GM19455 (cell line): ENCODE results near the gene TEX48.

Experiments used
- ATAC-seq: cut with Tn5 transposase; IDR thresholded peaks from one replicate; pipeline ENCODE4 v1.9.1; 2021; ENCODE audit not compliant: unreplicated experiment

TEX48 gene

DNA sequence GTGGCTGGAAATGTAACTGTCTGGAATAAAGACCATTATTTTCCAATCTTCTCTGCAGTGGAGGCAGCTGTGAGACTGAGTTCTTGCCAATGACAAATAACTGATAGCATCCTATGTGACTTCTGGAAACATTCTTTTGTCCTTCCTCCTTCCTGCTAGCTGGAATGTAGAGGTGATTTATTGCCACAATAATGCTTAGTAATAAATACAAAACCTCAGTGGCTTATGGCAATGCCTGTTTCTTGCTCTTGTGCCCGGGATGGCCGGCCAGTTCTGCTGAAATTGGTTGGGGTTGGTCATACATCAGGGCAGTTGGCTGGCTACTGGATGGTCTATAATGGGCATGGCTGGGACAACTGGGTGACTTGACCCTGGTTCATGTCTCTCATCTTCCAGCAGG lies 12.2 kb upstream of the TEX48 start:
- ATAC-seq: no peak

DNA sequence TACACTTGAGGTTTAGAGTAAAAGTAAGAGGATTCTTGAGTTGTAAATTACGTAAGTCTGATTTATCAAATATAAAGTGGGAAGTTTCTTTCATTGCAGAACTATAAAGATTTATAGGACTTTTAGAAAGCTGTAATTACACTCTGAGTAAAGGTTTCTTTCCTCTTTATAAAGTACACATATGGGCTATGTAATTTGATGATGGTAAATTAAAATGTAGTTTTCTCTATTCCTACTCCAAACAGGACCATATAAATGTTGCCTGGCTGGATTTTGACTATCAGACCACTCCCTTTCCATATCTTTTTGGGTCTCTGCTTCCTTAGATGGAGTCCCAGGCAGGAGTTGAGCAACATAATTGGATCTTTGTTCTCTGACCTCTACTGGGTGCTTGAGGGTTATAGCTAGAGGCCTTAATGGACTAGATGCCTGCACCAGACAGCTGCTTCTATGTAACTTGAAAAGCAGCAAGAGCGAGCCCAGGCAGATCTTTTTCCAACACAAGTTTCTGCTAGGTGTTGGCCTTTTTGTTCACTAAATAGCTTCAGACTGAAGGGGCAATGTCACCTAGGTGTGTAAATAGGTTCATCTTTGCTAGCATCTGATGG lies 11.4 kb upstream of the TEX48 start:
- no peak for ATAC-seq

DNA sequence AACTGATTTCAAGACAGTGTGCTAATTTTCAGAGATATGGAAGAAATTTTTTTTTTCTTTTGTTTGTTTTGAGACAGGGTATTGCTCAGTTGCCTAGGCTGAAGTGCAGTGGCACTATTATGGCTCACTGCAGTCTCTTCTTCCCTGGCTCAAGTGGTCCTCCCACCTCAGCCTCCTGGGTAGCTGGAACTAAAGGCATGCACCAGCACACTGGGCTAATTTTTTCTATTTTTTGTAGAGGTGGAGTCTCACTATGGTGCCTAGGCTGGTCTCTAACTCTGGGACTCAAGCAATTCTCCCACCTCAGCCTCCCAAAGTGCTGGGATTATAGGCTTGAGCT lies 9.9 kb upstream of the TEX48 start:
- ATAC-seq: no peak

DNA sequence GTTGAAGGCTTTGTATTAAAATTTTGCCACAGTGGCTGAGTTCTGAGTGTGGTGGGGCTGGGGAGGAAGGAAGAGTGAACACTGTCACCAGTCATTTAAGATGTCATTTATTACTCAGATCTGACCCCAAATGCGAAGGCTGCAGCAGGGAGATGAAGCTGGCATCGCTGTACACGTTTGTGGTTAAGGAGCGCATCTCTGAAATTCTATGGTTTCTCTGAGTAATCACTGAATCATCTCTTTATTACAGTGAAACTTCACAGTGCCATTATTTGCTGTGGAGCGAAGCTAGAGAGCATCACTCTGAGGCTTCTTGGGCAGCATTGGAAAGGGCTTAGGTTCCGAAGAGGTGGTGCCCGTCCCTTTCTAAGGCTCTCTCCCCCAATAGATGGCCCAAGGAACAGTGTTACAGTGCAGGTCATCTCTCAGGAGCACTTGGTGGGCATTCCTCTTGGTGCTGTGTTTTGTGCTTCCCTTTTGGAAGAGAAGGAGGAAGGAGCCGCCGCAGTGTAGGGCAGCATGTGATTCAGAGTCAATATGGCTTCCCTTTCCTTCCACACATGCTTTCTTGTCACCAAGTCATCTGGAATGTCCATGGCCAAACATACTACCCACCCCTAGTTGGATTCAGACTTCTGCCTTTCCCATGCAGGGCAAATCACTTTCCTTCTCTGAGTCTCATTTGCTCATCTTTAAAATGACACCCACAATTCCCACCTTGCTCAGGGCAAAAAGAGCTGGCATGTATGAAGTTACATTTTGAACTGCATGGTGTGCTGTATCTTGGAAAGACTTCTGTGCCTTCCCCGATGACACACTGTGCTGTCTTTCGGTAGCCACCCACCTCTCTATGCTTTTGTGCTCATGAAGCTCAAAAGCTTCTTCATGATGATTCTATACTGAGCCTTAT lies 9.3 kb upstream of the TEX48 start:
- ATAC-seq: no peak

DNA sequence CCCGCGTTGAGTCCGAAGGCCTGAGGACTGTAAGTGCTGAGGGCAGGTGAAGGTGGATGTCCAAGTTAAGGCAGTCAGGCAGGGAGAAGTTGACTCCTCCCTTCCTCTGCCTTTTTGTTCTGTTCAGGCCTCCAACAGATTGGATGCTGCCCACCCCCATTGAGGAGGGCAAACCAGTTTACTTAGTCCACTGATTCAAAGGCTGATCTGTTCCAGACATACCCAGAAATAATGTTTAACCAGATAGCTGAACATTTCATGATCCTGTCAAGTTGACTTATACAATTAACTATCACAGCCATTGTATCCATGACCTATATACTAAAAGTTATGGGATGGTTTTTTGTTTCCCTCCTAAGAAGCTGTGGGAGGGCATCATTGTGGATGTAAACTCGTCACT lies 8.3 kb upstream of the TEX48 start:
- no peak for ATAC-seq

DNA sequence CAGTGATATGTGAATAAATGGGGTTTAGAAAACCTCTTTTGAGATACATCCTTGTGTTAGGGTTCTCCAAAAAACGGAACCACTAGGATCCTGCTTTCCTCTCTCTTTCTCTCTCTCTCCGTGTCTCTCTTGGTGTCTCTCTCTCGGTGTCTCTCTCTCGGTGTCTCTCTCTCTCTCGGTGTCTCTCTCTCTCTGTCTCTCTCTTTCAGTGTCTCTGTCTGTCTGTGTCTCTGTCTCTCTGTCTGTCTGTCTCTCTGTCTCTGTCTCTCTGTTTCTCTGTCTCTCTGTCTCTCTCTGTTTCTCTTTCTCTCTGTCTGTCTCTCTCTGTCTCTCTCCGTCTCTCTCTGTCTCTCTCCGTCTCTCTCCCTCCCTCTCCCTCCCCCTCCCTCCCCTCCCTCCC lies 7.8 kb upstream of the TEX48 start:
- no peak for ATAC-seq

DNA sequence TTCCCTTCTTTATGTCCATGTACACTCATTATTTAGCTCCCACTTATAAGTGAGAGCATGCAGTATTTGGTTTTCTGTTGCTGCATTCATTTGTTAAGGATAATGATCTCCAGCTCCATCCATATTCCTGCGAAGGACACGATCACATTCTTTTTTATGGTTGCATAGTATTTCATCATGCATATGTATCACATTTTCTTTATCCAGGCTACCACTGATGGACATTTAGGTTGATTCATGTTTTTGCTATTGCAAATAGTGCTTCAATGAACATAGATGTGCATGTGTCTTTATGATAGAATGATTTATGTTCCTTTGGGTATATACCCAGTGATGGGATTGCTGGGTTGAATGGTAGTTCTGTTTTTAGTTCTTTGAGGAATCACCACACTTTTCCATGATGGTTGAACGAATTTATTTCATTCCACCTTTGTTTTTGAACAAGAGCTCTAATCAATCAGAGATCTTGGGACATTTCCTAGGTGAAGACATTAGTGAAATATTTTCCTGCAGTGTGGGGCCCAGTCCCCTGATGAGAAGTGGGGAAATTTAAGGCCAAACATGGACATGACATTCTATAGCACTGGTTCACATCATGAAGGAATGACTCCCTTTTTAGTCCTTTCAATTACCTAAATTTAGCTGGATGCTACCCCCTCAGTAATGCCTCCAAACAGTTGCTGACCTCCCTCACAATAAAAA lies 7.1 kb upstream of the TEX48 start:
- no peak for ATAC-seq

DNA sequence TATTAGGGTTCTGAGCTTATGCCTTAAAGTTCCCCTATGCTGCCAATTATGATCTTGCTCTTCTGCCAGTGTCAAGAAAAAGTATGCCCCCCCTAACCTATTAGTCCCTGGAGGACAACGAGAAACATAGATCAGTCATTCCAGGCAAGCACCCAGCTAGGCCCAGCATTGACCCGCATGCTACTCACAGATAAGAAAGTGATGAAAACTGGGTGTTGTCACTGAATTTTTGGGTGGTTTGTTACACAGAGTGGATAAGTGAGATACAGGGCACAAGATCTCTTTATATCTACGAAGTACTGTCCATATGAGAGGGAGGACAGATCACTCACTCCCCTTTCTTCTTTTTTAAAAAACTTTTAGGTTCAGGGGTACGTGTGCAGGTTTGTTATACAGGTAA lies 6.4 kb upstream of the TEX48 start:
- ATAC-seq: no peak

DNA sequence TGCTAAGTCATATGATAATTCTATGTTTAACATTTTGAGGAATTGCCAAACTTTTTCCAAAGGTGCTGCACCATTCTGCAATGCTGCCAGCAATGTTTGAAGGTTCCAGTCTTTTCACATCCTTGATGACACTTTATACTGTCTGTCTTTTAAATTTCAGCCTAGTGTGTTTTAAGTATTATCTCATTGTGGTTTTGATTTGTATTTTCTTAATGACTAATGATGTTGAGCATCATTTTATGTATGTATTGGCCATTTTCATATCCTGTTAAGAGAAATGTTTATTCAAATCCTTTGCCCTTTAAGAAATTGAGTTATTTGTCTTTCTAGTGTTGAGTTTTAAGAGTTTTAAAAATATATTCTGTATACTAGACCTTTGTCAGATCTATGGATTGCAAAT lies 5.0 kb upstream of the TEX48 start:
- ATAC-seq: no peak

DNA sequence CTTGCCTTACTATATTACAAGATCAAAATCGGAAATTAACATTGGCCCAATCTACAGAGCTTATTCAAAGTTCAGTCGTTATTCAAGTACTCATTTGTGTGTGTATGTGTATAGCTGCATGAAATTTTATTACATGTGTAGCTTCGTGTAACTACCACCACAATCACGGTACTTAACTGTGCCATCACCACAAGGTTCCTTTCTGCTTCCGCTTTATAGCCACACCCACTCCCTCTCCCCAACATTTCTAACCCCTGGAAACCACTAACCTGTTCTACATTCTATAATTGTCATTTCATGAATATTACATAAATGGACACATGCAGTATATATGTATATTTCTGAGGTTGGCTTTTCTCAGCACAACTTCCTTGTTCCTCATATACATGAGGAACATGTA lies 4.0 kb upstream of the TEX48 start:
- no peak for ATAC-seq

DNA sequence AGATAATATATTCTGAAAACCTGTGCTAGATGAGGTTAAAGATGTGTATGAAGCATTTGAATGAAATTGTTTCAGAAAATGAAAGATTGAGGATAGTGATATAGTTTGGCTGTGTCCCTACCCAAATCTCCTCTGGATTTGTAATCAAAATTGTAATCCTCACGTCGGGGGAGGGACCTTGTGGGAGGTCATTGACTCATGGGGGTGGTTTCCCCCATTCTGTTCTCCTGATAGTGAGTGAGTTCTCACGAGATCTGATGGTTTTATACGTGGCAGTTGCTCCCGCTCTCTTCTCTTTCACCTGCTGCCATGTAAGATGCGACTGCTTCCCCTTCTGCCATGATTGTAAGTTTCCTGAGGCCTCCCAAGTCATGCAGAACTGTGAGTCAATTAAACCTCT lies 2.0 kb upstream of the TEX48 start:
- no peak for ATAC-seq

DNA sequence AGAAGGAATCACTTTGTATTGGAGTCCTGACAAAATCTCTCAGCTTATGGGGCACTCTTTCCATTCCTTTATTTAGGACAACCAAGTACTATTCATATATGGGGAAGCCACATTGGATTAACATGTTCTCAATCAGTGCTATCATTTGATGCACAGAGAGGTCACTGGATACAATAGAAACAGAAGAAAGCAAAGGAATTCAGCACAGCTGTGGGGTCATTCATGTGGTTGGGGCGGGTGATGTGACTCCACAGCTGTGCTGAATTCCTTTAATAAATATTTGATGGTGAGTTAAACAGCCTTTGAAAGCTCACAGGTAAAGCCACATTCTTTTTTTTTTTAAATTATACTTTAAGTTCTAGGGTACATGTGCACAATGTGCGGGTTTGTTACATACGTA lies 854 bp upstream of the TEX48 start:
- ATAC-seq: no peak

DNA sequence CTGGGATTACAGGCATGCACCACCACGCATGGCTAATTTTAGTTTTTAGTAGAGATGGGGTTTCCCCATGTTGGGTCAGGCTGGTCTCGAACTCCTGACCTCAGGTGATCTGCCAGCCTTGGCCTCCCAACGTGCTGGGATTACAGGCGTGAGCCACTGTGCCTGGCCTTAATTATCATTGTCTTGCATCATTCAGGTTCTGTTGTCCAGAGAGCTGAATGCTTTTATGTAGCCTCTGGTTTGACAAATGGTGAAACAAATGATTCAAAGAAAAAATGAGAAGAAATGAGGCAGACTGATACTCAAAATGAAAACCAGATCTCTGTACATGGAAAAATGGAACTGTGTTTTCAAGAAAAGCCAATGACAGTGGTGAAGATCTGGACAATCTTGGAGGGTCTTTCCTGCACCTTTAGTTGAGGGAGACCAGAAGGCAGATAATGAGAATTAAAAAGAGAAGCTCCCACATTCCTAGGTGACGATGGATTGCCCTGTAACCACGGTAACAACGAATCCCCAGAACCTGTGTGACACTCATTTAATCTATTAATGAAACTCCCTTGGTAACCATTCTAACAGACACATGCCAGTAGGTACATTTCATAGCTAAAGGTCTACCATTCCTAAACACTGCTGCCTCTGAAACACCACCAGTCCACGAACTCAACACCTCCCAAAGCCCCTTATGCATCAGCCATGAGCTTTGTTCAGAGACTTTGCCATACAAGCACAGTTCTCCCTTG lies 1.6 kb downstream of the TEX48 start:
- no peak for ATAC-seq

DNA sequence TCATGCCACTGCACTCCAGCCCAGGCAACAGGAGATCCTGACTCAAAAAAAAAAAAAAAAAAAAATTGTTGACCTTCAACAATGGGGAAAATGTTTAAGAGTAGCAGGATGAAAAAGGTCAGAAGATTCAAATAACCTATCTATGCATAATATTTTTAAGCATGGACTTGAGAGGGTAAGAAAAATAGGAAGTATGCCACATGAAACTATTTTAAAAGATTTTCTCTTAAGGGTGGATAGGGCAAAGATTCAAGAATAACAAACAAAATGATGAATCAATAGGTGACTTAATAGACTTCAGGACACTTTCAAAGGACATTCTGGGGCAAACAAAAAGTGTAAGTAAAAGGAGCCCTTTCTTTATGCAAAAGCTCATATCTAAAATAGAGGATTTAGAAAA lies 3.2 kb downstream of the TEX48 start:
- no peak for ATAC-seq

DNA sequence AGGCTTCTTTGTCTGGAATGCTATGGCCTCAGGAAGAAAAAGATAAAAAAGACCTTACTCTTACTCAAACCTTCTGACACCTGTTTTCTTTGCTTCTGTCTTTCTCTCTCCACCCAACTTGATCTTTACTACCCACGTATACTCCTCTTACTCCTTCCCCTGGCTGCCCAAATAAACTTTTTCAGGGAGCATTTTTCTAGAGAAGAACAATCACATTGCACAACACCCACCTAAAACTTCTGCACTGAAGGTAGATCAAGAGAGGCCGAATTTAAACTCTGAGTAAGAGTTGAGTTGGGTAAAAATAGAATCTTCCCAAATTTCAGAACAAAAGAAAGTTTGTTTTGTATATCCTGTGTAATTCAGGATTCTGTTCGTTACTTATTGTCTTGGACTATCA lies 3.9 kb downstream of the TEX48 start:
- ATAC-seq: no peak

DNA sequence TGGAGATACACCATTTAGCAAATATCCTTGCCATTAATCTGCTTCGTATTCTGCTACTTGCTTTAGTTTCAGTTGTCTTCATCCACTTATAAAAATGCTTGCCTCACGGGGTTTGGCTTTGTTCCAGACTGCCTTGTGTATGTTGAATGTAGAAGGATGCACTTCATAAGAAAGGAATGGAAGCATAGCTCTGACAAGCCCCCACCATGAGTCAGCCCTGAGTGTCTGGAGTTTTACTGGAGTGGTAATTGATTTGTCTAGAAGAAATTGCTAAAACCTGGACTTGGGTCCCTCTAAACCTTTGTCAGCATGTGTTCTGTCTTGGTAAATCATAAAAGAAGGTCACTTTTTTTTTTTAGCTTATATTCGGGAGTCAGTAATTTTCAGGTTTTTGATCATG lies 4.6 kb downstream of the TEX48 start:
- no peak for ATAC-seq

DNA sequence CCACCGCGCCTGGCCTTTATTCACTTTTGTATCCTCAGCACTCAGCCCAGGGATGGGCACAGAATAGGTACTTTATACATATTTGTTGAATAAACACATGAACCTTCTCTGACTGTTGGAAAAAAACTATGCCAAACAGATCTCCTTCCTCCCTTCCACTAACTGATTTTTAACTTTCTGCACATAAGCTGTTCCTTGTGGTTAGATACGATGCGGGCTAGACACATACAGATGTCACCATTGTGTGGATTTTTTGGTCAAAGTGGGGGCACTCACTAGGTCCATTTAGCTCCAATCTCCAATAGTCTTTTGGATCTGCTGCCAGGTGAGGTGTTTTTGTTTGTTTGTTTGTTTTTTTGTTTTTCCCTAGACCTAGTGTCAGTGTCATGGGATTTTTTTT lies 5.1 kb downstream of the TEX48 start:
- ATAC-seq: no peak

DNA sequence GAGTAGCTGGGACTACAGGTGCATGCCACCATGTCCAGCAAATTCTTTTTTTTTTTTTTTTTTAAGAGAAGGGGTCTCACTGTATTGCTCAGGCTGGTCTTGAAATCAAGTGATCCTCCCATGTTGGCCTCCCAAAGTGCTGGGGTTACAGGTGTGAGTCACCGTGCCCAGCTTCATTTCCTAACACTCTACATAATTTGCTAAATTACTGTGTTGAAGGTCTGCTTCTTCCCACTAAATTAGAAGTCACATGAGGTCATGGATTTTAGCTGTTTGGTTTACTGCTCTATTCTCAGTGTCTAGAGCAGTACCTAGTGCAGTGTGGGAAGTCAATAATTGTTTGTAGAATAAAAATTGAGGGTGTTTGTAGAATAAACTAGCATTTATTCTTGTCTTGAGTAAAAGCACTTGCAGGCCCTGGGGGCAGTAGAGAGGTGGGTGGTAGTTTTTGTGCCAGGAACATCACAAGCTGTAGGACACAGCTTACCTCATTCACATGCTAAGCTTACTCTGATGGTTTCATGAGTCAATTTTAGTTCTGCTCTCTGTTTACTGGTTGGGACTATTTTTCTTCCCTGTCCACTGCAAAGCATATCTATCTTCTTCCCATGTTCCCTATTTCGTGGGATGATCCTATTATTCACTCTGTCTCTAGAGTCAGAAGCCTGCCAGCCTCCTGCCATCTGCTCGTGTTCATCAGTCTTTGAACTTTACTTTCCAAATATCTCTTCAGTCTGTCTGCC lies 7.0 kb downstream of the TEX48 start:
- ATAC-seq: no peak

DNA sequence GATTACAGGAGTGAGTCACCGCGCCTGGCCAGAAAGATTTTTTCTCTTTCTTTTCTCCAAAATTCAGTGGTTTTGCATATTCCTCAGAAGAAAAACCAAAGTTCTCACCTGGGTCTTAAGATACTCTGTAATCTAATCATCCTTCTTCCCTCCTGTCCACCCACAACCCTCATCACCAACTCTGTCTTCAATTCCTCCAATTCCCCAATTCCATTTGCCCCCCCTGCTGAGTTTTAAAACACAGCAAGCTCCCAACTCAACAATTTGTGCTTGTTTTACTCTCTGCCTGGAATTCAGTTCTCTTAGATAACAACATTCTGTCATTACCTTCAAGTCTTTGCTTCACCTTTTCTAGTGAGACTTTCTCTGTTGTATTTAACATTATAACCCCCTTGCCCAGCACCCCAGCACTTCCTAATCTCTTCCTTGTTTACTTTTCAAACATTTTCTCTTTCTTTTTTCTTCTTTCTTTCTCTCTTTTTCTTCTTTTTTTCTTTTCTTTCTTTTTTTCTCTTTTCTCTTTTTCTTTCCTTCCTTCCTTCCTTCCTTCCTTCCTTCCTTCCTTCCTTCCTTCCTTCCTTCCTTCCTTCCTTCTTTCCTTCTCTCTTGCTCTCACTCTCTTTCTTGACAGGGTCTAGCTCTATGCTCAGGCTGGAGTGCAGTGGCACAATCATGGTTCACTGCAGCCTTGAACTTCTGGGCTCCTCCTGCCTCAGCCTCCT lies 7.8 kb downstream of the TEX48 start:
- no peak for ATAC-seq

DNA sequence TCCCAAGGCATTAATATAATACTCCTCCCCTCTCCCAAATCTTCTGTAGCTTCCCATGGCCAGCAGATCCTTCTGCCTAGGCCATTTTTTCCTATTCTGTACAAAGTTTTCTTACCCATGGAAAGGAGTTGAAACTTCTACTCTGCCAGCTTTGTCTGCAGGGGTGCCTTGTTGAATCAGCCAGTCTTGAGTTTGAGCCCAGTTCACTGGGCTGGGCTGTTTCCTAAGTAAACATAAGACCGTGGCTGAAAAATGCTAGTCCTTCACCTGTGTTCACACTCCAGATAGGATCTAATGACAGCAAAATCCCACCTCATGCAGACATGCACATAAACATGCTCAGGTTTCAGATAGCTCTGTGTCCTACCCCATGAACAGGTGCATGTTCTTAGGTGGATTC lies 10.4 kb downstream of the TEX48 start:
- no peak for ATAC-seq
